Mesothelial cell of epicardium (in vitro differentiated cells): ENCODE measurements around the gene CCNY. TPM values are rescaled to one million over a fixed set of nuclear protein-coding genes. Genes with fewer than 3 reads are reported as not detected.
"Not testable (repeated sequence)": the region's sequence is repeated elsewhere in the genome, so short reads cannot be mapped to it uniquely, and the experiment has no call there.

Source experiments
- DNase-seq, 2 experiments: peaks; one replicate each; pipeline ENCODE4 v3.0.0; 2021; ENCODE audit warnings: low spot score in 2 of 2; ENCODE audit not compliant: unreplicated experiment in 2 of 2
- H3K27ac Mint-ChIP-seq: 2 replicates; pipeline ENCODE4 v1.8.0; 2021; ENCODE audit warnings: mixed read lengths
- H3K27me3 Mint-ChIP-seq: 2 replicates; pipeline ENCODE4 v1.8.0; 2021; ENCODE audit warnings: low read depth, mixed read lengths
- H3K36me3 Mint-ChIP-seq: 2 replicates; pipeline ENCODE4 v1.8.0; 2021; ENCODE audit warnings: mixed read lengths
- H3K4me1 Mint-ChIP-seq: 2 replicates; pipeline ENCODE4 v1.8.0; 2021; ENCODE audit warnings: mixed read lengths
- H3K4me3 Mint-ChIP-seq: 2 replicates; pipeline ENCODE4 v1.8.0; 2021; ENCODE audit warnings: mild to moderate bottlenecking, moderate library complexity, mixed read lengths
- H3K9me3 Mint-ChIP-seq: 2 replicates; pipeline ENCODE4 v1.8.0; 2021; ENCODE audit warnings: mixed read lengths
- total RNA-seq: library from RNA; stranded (reverse); gene quantifications from 3 replicates; pipeline ENCODE4 v1.2.1, GENCODE V29; 2021
- TF ChIP-seq, protein P1 (sequence below): fragments of 200-600 bp; sonication (generic); IDR thresholded peaks from one replicate; pipeline ENCODE4 v1.5.0; 2021; ENCODE audit warnings: antibody characterized with exemption; ENCODE audit not compliant: unreplicated experiment

Gene CCNY
- total RNA-seq, 1 donor from 2014 or later: 75.4 TPM

DNA sequence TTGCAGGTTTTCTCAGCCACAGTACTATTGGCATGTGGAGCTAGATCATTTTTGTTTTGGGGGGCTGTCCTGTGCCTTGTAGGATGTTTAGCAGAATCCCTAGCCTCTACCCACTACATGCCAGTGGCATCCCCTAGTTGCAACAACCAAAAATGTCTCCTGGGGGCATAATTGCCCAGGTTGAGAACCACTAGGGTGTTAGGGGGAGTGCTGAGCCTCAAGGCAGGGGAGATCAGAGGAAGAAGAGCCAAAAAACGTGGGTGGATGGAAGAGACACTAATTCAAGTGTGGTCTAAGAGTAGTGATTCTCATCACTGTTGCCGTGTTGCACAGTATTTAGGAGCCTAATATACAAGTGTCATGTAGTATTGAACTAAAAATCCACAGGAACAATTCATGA, 31.7 kb upstream of the CCNY start:
- peaks cover 8% of the 10 kb centered on the region for H3K4me1 Mint-ChIP-seq
- no peaks in the 10 kb centered on the region for H3K36me3 Mint-ChIP-seq
- no peak for DNase-seq
- H3K9me3 Mint-ChIP-seq: no peaks in the 10 kb centered on the region
- H3K27me3 Mint-ChIP-seq: peaks cover 6% of the 10 kb centered on the region
- H3K27ac Mint-ChIP-seq: no peak overlapping the region
- TF ChIP-seq, protein P1, sequence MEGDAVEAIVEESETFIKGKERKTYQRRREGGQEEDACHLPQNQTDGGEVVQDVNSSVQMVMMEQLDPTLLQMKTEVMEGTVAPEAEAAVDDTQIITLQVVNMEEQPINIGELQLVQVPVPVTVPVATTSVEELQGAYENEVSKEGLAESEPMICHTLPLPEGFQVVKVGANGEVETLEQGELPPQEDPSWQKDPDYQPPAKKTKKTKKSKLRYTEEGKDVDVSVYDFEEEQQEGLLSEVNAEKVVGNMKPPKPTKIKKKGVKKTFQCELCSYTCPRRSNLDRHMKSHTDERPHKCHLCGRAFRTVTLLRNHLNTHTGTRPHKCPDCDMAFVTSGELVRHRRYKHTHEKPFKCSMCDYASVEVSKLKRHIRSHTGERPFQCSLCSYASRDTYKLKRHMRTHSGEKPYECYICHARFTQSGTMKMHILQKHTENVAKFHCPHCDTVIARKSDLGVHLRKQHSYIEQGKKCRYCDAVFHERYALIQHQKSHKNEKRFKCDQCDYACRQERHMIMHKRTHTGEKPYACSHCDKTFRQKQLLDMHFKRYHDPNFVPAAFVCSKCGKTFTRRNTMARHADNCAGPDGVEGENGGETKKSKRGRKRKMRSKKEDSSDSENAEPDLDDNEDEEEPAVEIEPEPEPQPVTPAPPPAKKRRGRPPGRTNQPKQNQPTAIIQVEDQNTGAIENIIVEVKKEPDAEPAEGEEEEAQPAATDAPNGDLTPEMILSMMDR: no peak
- H3K4me3 Mint-ChIP-seq: no peak overlapping the region

DNA sequence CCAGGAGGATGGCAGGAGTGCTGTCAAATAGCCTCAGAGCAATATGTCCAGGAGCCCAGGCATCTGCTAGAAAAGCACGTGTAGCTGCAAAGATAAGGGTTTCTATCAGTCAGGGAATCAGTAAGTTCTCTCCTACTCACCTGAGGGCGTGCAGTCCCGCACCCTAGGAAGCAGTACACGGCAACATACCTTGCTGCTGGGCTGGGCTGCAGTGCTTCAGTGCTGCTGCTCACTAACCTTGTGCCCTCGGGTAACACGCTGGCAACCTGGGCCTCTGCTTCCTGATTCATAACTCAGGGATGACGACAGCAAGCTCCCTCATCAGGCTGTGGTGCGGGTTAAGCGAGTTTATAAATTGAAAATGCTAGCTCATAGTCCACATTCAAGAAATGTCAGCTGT, 29.5 kb upstream of the CCNY start:
- Mint-ChIP-seq H3K4me1 (peaks cover 8% of the 10 kb centered on the region), H3K4me3 (no peak overlapping the region), H3K9me3 (no peaks in the 10 kb centered on the region), H3K27me3 (peaks cover 4% of the 10 kb centered on the region), H3K36me3 (no peaks in the 10 kb centered on the region), H3K27ac (no peak overlapping the region)
- DNase-seq: no peak
- TF ChIP-seq, protein P1: no peak

GRCh38 chr10:35307297-35307696, 29.0 kb upstream of the CCNY start:
- H3K9me3 Mint-ChIP-seq: no peaks in the 10 kb centered on the region
- no peak for DNase-seq
- no peaks in the 10 kb centered on the region for H3K36me3 Mint-ChIP-seq
- no peak overlapping the region for H3K27ac Mint-ChIP-seq
- H3K4me3 Mint-ChIP-seq: no peak overlapping the region
- H3K27me3 Mint-ChIP-seq: peaks cover 4% of the 10 kb centered on the region
- H3K4me1 Mint-ChIP-seq: peaks cover 8% of the 10 kb centered on the region
- TF ChIP-seq, protein P1: no peak

GRCh38 chr10:35308809-35309208, 27.5 kb upstream of the CCNY start:
- Mint-ChIP-seq H3K4me1 (peaks cover 8% of the 10 kb centered on the region), H3K9me3 (no peaks in the 10 kb centered on the region), H3K27me3 (peaks cover 4% of the 10 kb centered on the region), H3K36me3 (peaks cover 4% of the 10 kb centered on the region), H3K27ac (no peak overlapping the region), H3K4me3 (no peak overlapping the region)
- DNase-seq: no peak
- TF ChIP-seq, protein P1: no peak

DNA sequence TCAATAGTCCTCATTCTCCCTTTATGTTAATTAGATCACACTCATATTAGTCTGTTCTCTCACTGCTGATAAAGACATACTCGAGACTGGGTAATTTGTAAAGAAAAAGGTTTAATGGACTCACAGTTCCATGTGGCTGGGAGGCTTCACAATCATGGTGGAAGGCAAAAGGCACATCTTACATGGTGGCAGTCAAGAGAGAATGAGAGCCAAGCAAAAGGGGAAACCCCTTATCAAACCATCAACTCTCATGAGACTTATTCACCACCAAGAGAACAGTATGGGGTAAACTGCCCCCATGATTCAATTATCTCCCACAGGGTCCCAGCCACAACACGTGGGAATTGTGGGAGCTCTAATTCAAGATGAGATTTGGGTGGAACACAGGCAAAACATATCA, 22.2 kb upstream of the CCNY start:
- Mint-ChIP-seq H3K36me3 (peaks cover 30% of the 10 kb centered on the region), H3K9me3 (peaks cover 11% of the 10 kb centered on the region)
- not testable (repeated sequence) for H3K27ac Mint-ChIP-seq

DNA sequence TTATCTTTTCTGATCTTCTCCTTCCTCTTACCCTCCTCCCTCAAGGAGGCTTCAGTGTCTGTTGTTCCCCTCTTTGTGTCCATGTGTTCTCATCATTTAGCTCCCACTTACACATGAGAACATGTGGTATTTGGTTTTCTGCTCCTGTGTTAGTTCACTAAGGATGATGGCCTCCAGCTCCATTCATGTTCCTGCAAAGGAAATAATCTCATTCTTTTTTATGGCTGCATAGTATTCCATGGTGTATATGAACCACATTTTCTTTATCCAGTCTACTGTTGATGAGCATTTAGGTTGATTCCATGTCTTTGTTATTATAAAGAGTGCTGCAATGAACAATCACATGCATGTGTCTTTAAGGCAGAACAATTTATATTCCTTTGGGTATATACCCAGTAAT, 21.1 kb upstream of the CCNY start:
- not testable (repeated sequence) for H3K27ac Mint-ChIP-seq, H3K27me3 Mint-ChIP-seq, H3K4me3 Mint-ChIP-seq, DNase-seq, H3K4me1 Mint-ChIP-seq
- Mint-ChIP-seq H3K9me3 (peaks cover 11% of the 10 kb centered on the region), H3K36me3 (peaks cover 35% of the 10 kb centered on the region)

More for the DNA sequence above, 22.2 kb upstream of the CCNY start:
- not testable (repeated sequence) for DNase-seq, H3K4me1 Mint-ChIP-seq, H3K27me3 Mint-ChIP-seq, H3K4me3 Mint-ChIP-seq
